T-cell (primary cell): ENCODE results near the gene RRBP1. TPM values are rescaled to one million over a fixed set of nuclear protein-coding genes. Genes with fewer than 3 reads are reported as not detected.

ENCODE experiments used
- ATAC-seq, 4 experiments: fragments of 200-7000 bp in 3 of 4; fragments of 150-1000 bp in 1 of 4; cut with Tn5 transposase; replicated peaks in 1 of 4; 1 replicate in 3 of 4; 2 replicates in 1 of 4; pipeline ENCODE4 v1.10.0; 2021; ENCODE audit warnings: moderate library complexity in 3 of 4, mild to moderate bottlenecking in 2 of 4, moderate number of reproducible peaks in 1 of 4
- CTCF ChIA-PET, 2 donors: fragments of 300-600 bp; sonication (Branson Sonifier 250); formaldehyde crosslinking; loops; one replicate each; lab custom pipeline; 2022; ENCODE audit warnings: antibody characterized with exemption in 2 of 2; lab: Charles Lee
- POLR2A ChIA-PET, 2 donors: fragments of 300-600 bp; sonication (Branson Sonifier 250); formaldehyde crosslinking; loops; one replicate each; lab custom pipeline; 2022; ENCODE audit warnings: antibody characterized with exemption in 2 of 2; lab: Charles Lee
- DNase-seq, 35 experiments: peaks; one replicate each; pipeline versions ENCODE4 v3.0.0 to v3.0.0-alpha.2; 2013 to 2023
- H3K27ac ChIP-seq: one replicate; pipeline ENCODE4 v1.5.1; 2013; ENCODE audit warnings: low read length
- H3K27me3 ChIP-seq, 2 experiments: replicated peaks in 1 of 2; 1 replicate in 1 of 2; 2 replicates in 1 of 2; pipeline versions ENCODE4 v1.6.1 to v1.7.0; 2013; ENCODE audit warnings: low read length in 1 of 2, mixed read lengths in 1 of 2; ENCODE audit not compliant: control insufficient read depth in 2 of 2, insufficient read depth in 2 of 2; ENCODE audit errors: extremely low read depth in 1 of 2
- H3K36me3 ChIP-seq, 2 donors: 1 replicate in 1 of 2; 2 replicates in 1 of 2; pipeline versions ENCODE4 v1.6.1 to v1.7.0; 2013; ENCODE audit warnings: low read length in 1 of 2; ENCODE audit not compliant: control insufficient read depth in 2 of 2, insufficient read depth in 1 of 2; ENCODE audit errors: extremely low read depth in 1 of 2
- H3K4me1 ChIP-seq, 2 experiments: 1 replicate in 1 of 2; 2 replicates in 1 of 2; pipeline versions ENCODE4 v1.6.1 to v1.7.0; 2013; ENCODE audit warnings: low read length in 2 of 2, mixed read lengths in 1 of 2; ENCODE audit not compliant: insufficient read depth in 2 of 2, control insufficient read depth in 1 of 2; ENCODE audit errors: extremely low read depth in 1 of 2
- H3K4me3 ChIP-seq, 2 donors: 1 replicate in 1 of 2; 2 replicates in 1 of 2; pipeline versions ENCODE4 v1.5.1 to v1.7.0; 2013; ENCODE audit warnings: mild to moderate bottlenecking in 2 of 2, low read length in 1 of 2, moderate library complexity in 1 of 2; ENCODE audit not compliant: control insufficient read depth in 1 of 2; ENCODE audit errors: extremely low read depth in 1 of 2
- H3K9me3 ChIP-seq: 2 replicates; pipeline ENCODE4 v1.7.0; 2013
- H3K27ac Mint-ChIP-seq, 2 donors: one replicate each; pipeline ENCODE4 v1.8.0; 2020 to 2021; ENCODE audit warnings: mild to moderate bottlenecking in 2 of 2, mixed read lengths in 2 of 2
- H3K27me3 Mint-ChIP-seq, 2 donors: one replicate each; pipeline ENCODE4 v1.8.0; 2021 to 2022; ENCODE audit warnings: mixed read lengths in 2 of 2
- H3K36me3 Mint-ChIP-seq: one replicate; pipeline ENCODE4 v1.8.0; 2021; ENCODE audit warnings: mixed read lengths
- H3K4me1 Mint-ChIP-seq, 3 donors: one replicate each; pipeline ENCODE4 v1.8.0; 2020 to 2022; ENCODE audit warnings: mixed read lengths in 3 of 3, mild to moderate bottlenecking in 1 of 3
- H3K4me3 Mint-ChIP-seq, 3 donors: one replicate each; pipeline ENCODE4 v1.8.0; 2020 to 2022; ENCODE audit warnings: mild to moderate bottlenecking in 3 of 3, mixed read lengths in 3 of 3, moderate library complexity in 3 of 3
- H3K9me3 Mint-ChIP-seq, 3 donors: one replicate each; pipeline ENCODE4 v1.8.0; 2020 to 2022; ENCODE audit warnings: mixed read lengths in 3 of 3
- WGBS: methylation state at CpG from one replicate; pipeline ENCODE4 v1.1.5; 2013; ENCODE audit warnings: missing lambda C conversion rate; ENCODE audit not compliant: insufficient coverage; 5-methylcytosine and 5-hydroxymethylcytosine counted together
- total RNA-seq, 35 experiments: library from RNA in 6 of 35; stranded (reverse) in 6 of 35; fragments of 120-200 nt in 1 of 35; gene quantifications; one replicate each; pipeline versions ENCODE4 v1.2.1 to v1.2.4 and lab custom pipeline; 2013 to 2026

RRBP1 gene
- total RNA-seq, 5 donors from 2014 or later (not counting 1 experiment from before 2014, with no cell fraction given): 26.3 to 32.4 (median 30.1) TPM

DNA sequence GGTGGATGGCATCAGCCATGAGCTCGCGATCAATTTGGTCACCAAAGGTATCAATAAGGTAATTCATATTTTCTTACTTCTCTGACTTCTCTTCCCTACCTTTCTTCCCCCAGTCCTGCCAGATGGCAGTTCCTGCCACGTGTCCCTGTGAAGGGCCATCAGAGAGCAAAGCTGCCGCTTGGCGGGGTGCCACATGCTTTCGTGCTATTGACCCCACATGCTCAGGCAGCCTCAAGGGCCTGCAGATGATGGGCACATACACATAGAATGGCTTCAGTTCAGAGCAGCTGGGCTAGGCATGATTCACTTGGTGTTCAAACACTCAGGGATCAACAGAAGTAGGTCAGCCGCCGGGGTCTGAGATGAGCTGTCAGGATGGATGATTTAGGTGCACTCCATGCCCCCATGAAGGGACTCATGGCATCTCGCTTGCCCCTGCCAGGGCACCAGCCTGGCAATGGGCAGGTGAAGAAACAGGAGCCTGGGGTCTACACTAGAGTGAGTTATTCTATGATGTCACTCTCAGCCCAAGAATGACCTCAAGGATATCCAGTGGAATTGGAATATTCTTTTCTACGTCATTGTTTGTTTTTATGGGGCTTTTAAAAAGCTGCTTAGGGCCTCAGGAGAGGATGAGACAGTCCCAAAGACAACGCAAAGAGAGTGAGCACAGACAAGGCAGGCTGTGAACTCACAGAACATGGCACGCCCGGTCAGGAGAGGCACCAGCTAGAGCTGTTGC is 43.2 kb upstream of the RRBP1 start:
- no peak overlapping the region for H3K27ac ChIP-seq
- ChIA-PET POLR2A (no interaction called here), CTCF (no interaction called here)
- Mint-ChIP-seq H3K27me3 (peaks cover 19 to 20% of the 10 kb centered on the region in 2 donors), H3K4me1 (no peaks in the 10 kb centered on the region), H3K27ac (no peak overlapping the region), H3K4me3 (no peak overlapping the region), H3K9me3 (no peaks in the 10 kb centered on the region), H3K36me3 (no peaks in the 10 kb centered on the region)
- H3K27me3 ChIP-seq: peaks cover 0 to 30% of the 10 kb centered on the region in 2 experiments
- no peaks in the 10 kb centered on the region for H3K36me3 ChIP-seq
- WGBS: 87% methylated on average over 12 of the region's 13 CpGs
- H3K4me1 ChIP-seq: no peaks in the 10 kb centered on the region
- H3K4me3 ChIP-seq: no peak overlapping the region
- ATAC-seq: no peak
- DNase-seq: no peak
- no peaks in the 10 kb centered on the region for H3K9me3 ChIP-seq

DNA sequence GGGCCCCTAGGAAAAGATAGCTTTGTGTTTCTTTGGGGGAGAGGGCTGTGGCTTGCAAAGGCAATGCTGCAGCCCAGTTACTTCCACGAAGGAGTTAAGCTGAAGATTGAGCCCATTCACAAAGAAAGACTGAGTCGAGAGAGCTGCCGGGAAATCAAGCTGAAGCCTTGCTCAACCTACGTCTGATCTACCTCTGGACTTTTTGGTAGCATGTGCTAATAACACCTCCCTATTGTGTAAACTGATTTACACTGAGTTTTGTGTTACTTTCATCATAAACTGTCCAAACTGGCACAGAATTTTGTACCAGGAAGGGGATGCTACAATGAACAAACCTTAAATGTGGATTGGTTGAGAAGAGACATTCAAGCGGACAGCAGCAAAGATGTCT is 41.3 kb upstream of the RRBP1 start:
- DNase-seq (no peak), ATAC-seq (no peak)
- Histone ChIP-seq H3K4me1 (no peaks in the 10 kb centered on the region), H3K27ac (no peak overlapping the region), H3K36me3 (no peaks in the 10 kb centered on the region), H3K4me3 (no peak overlapping the region), H3K27me3 (peaks cover 0 to 28% of the 10 kb centered on the region in 2 experiments), H3K9me3 (no peaks in the 10 kb centered on the region)
- Mint-ChIP-seq H3K4me3 (no peak overlapping the region), H3K27me3 (peaks cover 15 to 20% of the 10 kb centered on the region in 2 donors), H3K27ac (no peak overlapping the region), H3K36me3 (no peaks in the 10 kb centered on the region), H3K9me3 (no peaks in the 10 kb centered on the region), H3K4me1 (no peaks in the 10 kb centered on the region)
- WGBS: no CpG with 5 or more reads among the region's 5 CpGs
- ChIA-PET POLR2A (no interaction called here), CTCF (no interaction called here)

DNA sequence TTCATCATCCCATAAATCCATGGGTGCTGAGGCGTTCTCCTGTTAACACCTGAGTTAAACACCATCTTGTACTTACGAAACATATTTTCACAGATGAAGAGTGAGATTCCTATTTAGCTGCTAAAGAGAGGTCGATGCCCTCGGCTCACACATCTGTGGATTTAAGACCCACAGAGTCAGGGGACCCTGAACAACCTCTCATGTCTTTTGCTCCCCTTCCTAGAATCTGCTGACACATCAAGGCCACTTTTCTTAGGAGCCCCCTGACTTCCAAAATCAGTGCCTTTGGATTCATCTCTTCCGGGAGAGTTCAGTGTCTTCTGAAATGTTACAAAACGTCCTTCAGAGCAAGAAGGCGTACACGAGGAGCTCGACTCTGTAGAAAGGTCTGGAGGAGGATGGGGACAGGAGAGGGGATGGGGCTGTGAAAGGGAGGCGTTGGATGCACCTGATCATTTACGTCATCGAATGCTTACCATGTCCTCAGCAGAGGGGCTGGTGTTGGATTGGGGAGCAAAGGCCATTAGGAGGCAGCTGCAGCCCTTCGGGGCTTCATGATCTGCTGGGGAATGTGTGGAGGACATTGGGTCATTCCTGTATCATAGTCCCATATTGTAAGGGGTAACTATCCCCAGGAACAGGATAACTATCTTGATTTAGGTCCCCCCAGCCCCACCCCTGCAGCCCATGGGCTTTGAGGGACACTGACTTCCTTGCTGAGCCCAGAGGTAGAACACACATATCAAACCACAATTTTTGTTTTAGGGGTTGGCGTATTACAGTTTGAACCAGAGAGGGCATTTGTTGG is 40.7 kb upstream of the RRBP1 start:
- Histone ChIP-seq H3K4me3 (no peak overlapping the region), H3K4me1 (no peaks in the 10 kb centered on the region), H3K27ac (no peak overlapping the region), H3K27me3 (peaks cover 0 to 23% of the 10 kb centered on the region in 2 experiments), H3K36me3 (no peaks in the 10 kb centered on the region), H3K9me3 (no peaks in the 10 kb centered on the region)
- POLR2A ChIA-PET: no interaction called here
- CTCF ChIA-PET: interaction anchor here in 1 of 2 donors (0.6 kb wide), 1 partner anchor 150 kb away, joined by 3 read pairs; no protein-coding TSS in a partner anchor
- Mint-ChIP-seq H3K4me1 (no peaks in the 10 kb centered on the region), H3K36me3 (no peaks in the 10 kb centered on the region), H3K27me3 (peaks cover 14 to 20% of the 10 kb centered on the region in 2 donors), H3K4me3 (no peak overlapping the region), H3K27ac (no peak overlapping the region), H3K9me3 (no peaks in the 10 kb centered on the region)
- WGBS: 74% methylated on average over 10 of the region's 14 CpGs
- DNase-seq (no peak), ATAC-seq (no peak)

DNA sequence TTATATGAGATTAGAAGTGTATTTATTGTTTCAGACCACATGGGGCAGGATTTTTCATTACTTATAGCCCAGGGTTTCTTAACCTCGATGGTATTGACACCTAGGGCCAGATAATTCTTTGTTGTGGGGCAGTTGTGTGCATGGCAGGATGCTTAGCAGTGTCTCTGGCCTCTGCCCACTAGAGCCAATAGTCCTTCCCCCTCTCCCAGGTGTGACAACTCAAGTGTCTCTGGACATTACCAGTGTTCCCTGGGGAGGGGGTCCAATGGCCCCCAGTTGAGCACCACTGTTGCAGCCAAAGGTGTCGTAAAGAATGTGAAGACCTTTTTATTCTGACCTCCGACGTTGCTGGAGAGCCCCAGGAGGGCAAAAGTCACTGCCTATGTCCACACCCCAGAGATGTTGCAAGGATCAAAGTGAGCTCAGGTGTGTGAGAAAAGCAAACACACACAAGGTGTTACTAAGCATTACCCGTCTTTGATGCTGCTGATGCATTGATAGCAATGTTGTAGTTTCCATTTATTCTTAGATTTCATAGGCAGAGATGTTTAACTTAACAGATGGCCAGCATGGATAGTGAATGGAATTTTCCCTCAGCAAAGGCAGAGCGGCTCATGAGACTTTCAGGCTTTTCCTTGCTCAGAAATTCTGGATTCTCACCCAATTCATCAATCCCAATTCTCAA is 39.9 kb upstream of the RRBP1 start:
- Histone ChIP-seq H3K4me1 (no peaks in the 10 kb centered on the region), H3K9me3 (no peaks in the 10 kb centered on the region), H3K27me3 (peaks cover 0 to 17% of the 10 kb centered on the region in 2 experiments), H3K4me3 (no peak overlapping the region), H3K27ac (no peak overlapping the region), H3K36me3 (no peaks in the 10 kb centered on the region)
- no peak for DNase-seq
- CTCF ChIA-PET: interaction anchor here in 1 of 2 donors (0.6 kb wide), 1 partner anchor 149 kb away, joined by 3 read pairs; no protein-coding TSS in a partner anchor
- POLR2A ChIA-PET: no interaction called here
- no peaks in the 10 kb centered on the region for H3K4me1 Mint-ChIP-seq
- WGBS: no CpG with 5 or more reads among the region's 6 CpGs
- no peaks in the 10 kb centered on the region for H3K36me3 Mint-ChIP-seq
- no peak for ATAC-seq
- peaks cover 14 to 20% of the 10 kb centered on the region in 2 donors for H3K27me3 Mint-ChIP-seq
- no peak overlapping the region for H3K27ac Mint-ChIP-seq
- H3K9me3 Mint-ChIP-seq: no peaks in the 10 kb centered on the region
- H3K4me3 Mint-ChIP-seq: no peak overlapping the region

DNA sequence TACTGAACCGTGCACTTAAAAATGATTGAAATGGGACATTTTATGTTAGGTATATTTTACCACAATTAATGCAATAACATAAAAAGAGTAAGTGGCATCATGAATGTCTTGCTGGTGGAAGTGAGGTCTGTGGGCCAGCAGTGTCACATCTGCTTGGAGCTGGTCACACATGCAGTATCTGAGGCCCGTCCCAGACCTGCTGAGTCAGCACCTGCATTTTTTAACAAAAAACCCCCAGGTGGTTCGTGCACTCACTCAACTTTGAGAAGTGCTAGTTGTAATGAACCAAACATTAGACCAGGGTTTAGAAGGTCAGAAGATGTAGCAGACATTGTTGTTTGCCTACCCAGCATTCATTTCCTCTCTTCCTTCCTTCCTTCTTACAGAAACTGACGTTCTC is 38.7 kb upstream of the RRBP1 start:
- no peak overlapping the region for H3K4me3 ChIP-seq
- Mint-ChIP-seq H3K9me3 (no peaks in the 10 kb centered on the region), H3K36me3 (no peaks in the 10 kb centered on the region), H3K27me3 (peaks cover 14 to 20% of the 10 kb centered on the region in 2 donors), H3K4me3 (no peak overlapping the region), H3K4me1 (no peaks in the 10 kb centered on the region), H3K27ac (no peak overlapping the region)
- no peaks in the 10 kb centered on the region for H3K36me3 ChIP-seq
- POLR2A ChIA-PET: no interaction called here
- CTCF ChIA-PET: no interaction called here
- no peak for ATAC-seq
- no peaks in the 10 kb centered on the region for H3K4me1 ChIP-seq
- 50% methylated on average over 1 of the region's 4 CpGs for WGBS
- no peaks in the 10 kb centered on the region for H3K9me3 ChIP-seq
- DNase-seq: no peak
- no peak overlapping the region for H3K27ac ChIP-seq
- H3K27me3 ChIP-seq: peaks cover 0 to 17% of the 10 kb centered on the region in 2 experiments

DNA sequence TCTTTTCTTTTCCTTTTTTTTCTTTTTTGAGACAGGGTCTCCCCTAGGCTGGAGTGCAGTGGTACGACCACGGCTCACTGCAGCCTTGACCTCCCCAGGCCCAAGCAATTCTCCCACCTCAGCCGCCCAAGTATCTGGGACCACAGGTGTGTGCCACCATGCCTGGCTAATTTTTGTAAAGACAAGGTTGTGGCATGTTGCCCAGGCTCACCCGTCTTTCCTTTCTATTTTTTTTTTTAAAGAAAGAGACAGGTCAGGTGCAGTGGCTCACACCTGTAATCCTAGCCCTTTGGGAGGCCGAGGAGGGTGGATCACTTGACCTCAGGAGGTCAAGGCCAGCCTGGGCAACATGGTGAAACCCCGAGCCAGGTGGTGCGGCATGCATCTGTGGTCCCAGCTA is 34.3 kb upstream of the RRBP1 start:
- no peaks in the 10 kb centered on the region for H3K36me3 Mint-ChIP-seq
- WGBS: 82% methylated on average over 6 of the region's 7 CpGs
- DNase-seq (no peak), ATAC-seq (no peak)
- H3K9me3 Mint-ChIP-seq: no peaks in the 10 kb centered on the region
- ChIA-PET CTCF (no interaction called here), POLR2A (interaction anchor here in 1 of 2 donors (0.6 kb wide), 1 partner anchor 12 kb away, joined by 3 read pairs; no protein-coding TSS in a partner anchor)
- no peak overlapping the region for H3K4me3 ChIP-seq
- H3K27me3 Mint-ChIP-seq: peaks cover 0 to 10% of the 10 kb centered on the region in 2 donors
- no peaks in the 10 kb centered on the region for H3K9me3 ChIP-seq
- no peak overlapping the region for H3K4me3 Mint-ChIP-seq
- H3K36me3 ChIP-seq: no peaks in the 10 kb centered on the region
- no peaks in the 10 kb centered on the region for H3K4me1 ChIP-seq
- no peak overlapping the region for H3K27ac Mint-ChIP-seq
- no peaks in the 10 kb centered on the region for H3K4me1 Mint-ChIP-seq
- peaks cover 0 to 13% of the 10 kb centered on the region in 2 experiments for H3K27me3 ChIP-seq
- H3K27ac ChIP-seq: no peak overlapping the region
